ENCODE results near the gene FAM81A. TPM values are rescaled to one million over a fixed set of nuclear protein-coding genes. Genes with fewer than 3 reads are reported as not detected.

The FAM81A gene
- polyA plus RNA-seq, 4 donors = 1.1 to 7.1 (median 2.7) TPM; not detected in 1

DNA sequence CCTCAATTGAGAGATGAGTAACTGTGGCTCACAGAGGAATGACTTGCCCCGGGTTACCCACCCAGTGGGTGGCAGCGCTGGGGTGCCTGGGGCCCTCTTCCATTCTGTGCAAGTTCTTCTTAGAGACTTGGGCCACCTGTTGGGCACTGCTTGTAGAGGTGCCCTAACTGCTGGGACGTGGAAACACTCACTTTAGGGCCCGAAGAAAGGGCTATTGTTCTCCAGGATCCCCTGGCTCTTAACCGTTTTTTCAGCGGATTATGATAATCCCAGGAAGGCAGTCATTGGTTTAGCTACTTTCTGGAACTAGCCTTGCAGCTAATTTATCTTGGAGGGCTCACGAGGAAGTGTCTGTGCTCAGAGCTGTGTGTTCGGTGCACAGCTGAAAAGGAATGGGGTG is 107.6 kb downstream of the FAM81A start:
- Histone ChIP-seq H3K27me3 (ENCODE audit: control insufficient read depth in 3 of 3, insufficient read depth in 3 of 3, low read length in 3 of 3) (no peaks in the 10 kb centered on the region), H3K4me1 (ENCODE audit: control insufficient read depth in 3 of 3, insufficient read depth in 2 of 3, low read depth in 1 of 3, low read length in 2 of 3) (peaks cover 3 to 12% (median 7%) of the 10 kb centered on the region in 3 donors), H3K36me3 (ENCODE audit: control insufficient read depth in 3 of 3, insufficient read depth in 2 of 3, low read depth in 1 of 3, low read length in 3 of 3) (no peaks in the 10 kb centered on the region), H3K27ac (ENCODE audit: low read depth in 1 of 3, low read length in 2 of 3) (peak overlapping the region in 1 of 3 donors; percentile 51), H3K9me3 (ENCODE audit: control insufficient read depth in 2 of 2, insufficient read depth in 1 of 2, low read depth in 1 of 2, low read length in 1 of 2) (no peaks in the 10 kb centered on the region), H3K4me3 (ENCODE audit: low read depth in 1 of 3, low read length in 3 of 3) (no peak overlapping the region)
- FAIRE-seq (no peak), DNase-seq (no peak)
- WGBS, 3 donors = 23 to 57% (median 41%) methylated on average over 8 of the region's 8 CpGs

DNA sequence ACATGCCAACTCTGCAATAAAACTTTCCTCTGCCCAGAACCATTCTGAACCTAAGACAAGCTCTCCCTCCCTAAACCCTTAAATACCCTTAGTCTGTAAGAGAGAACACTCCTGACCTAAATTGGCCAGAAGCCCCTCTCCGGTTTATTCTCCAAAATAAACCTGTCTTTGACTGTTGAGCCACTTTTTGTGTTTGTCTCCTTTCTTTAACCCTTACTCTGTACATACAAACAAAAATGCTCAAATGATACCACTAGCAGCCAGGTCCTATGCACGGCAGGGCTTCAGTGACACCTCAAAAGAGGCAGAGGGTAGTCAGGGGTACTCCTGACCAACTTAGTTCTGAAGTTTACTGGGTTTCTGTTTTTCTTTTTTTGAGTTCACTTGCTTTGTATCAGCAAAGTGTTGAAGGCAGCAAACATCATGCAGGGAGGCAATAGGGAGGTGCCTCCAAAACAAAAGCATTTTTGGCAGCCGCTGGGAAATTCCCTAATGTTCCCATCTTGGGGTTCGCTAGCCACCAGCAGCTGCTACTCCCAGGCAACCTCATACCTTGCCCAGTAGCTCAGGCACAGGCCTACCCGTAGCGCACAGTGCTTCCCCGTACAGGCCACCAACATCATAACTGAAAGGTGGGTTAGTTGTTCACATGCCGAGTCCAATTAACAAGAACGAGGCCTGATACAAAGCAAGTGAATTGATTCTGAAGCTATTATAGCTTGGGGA is 110.7 kb downstream of the FAM81A start:
- Histone ChIP-seq H3K27me3 (ENCODE audit: control insufficient read depth in 3 of 3, insufficient read depth in 3 of 3, low read length in 3 of 3) (no peaks in the 10 kb centered on the region), H3K4me3 (ENCODE audit: low read depth in 1 of 3, low read length in 3 of 3) (no peak overlapping the region), H3K9me3 (ENCODE audit: control insufficient read depth in 2 of 2, insufficient read depth in 1 of 2, low read depth in 1 of 2, low read length in 1 of 2) (no peaks in the 10 kb centered on the region), H3K27ac (ENCODE audit: low read depth in 1 of 3, low read length in 2 of 3) (peak overlapping the region in 2 of 3 donors; percentile 53 to 82), H3K4me1 (ENCODE audit: control insufficient read depth in 3 of 3, insufficient read depth in 2 of 3, low read depth in 1 of 3, low read length in 2 of 3) (peaks cover 3 to 19% (median 7%) of the 10 kb centered on the region in 3 donors), H3K36me3 (ENCODE audit: control insufficient read depth in 3 of 3, insufficient read depth in 2 of 3, low read depth in 1 of 3, low read length in 3 of 3) (no peaks in the 10 kb centered on the region)
- DNase-seq (no peak), FAIRE-seq (no peak)
- 72 to 80% (median 72%) methylated on average over 9 of the region's 9 CpGs for WGBS, 3 donors

DNA sequence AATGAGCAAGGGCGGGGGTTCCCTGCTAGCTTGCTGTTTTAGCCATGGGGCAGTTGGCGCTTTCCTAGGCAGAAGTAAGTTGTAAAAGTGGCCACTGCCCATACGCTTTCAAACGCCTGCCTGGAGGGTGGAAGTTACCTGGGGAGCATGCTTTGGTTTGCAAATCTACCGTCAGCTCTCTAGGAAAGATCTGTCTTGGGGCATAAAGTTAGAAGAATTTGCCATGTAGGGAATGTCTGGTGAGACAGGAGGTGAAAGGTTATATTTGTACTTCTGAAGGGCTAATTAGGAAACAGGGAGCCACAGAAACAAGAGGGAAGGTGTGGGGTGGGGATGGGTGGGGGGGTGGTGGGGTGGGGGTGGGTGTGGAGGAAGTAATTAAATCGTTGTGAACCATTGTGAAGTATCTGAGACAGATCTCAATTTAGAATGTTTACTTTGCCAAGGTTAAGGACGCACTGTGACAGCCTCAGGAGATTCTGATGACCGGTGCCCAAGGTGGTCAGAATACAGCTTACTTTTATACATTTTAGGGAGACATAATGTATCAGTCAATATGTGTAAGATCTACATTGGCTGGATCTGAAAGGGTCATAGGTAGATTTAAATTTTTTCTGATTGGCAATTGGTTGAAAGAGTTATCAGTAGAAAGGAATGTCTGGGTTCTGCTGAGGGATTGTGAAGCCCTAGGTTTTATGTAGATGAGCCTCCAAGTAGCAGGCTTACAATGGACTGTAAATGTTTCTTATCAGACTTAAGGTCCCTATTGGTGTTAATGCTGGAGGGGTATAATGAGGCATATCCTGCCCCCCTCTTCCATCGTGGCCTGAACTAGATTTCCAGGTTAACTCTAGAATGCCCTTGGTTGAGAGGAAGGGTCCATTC is 111.6 kb downstream of the FAM81A start:
- peak; percentile 45 to 67 for DNase-seq
- Histone ChIP-seq H3K4me1 (ENCODE audit: control insufficient read depth in 3 of 3, insufficient read depth in 2 of 3, low read depth in 1 of 3, low read length in 2 of 3) (peaks cover 3 to 19% (median 3%) of the 10 kb centered on the region in 3 donors), H3K36me3 (ENCODE audit: control insufficient read depth in 3 of 3, insufficient read depth in 2 of 3, low read depth in 1 of 3, low read length in 3 of 3) (no peaks in the 10 kb centered on the region), H3K27ac (ENCODE audit: low read depth in 1 of 3, low read length in 2 of 3) (peak overlapping the region; percentile 37 to 82 (median 56)), H3K27me3 (ENCODE audit: control insufficient read depth in 3 of 3, insufficient read depth in 3 of 3, low read length in 3 of 3) (no peaks in the 10 kb centered on the region), H3K4me3 (ENCODE audit: low read depth in 1 of 3, low read length in 3 of 3) (no peak overlapping the region), H3K9me3 (ENCODE audit: control insufficient read depth in 2 of 2, insufficient read depth in 1 of 2, low read depth in 1 of 2, low read length in 1 of 2) (no peaks in the 10 kb centered on the region)
- no peak for FAIRE-seq
- WGBS, 3 donors = 36 to 55% (median 43%) methylated on average over 9 of the region's 9 CpGs

DNA sequence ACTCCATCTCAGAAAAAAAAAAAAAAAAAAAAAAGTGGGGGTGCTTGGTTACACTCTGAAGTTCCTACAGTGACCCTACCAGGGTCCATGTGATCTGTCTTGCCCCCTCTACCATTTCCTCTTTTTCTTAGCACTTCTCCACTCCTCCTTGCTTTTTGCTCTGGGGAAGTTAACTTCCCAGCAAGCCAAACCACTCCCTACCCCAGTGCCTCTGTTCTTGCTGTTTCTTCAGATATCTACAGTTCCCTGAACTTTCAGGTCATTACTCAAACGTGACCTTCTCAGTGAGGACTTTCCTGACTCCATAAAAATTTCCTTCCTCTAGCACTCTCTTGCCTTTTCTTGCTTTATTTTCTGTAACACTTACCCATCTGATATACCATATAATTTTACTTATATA is 112.5 kb downstream of the FAM81A start:
- no peaks in the 10 kb centered on the region for H3K9me3 ChIP-seq (ENCODE audit: control insufficient read depth in 2 of 2, insufficient read depth in 1 of 2, low read depth in 1 of 2, low read length in 1 of 2)
- H3K36me3 ChIP-seq (ENCODE audit: control insufficient read depth in 3 of 3, insufficient read depth in 2 of 3, low read depth in 1 of 3, low read length in 3 of 3) = no peaks in the 10 kb centered on the region
- H3K4me3 ChIP-seq (ENCODE audit: low read depth in 1 of 3, low read length in 3 of 3) = no peak overlapping the region
- FAIRE-seq = no peak
- peaks cover 3 to 19% (median 5%) of the 10 kb centered on the region in 3 donors for H3K4me1 ChIP-seq (ENCODE audit: control insufficient read depth in 3 of 3, insufficient read depth in 2 of 3, low read depth in 1 of 3, low read length in 2 of 3)
- peak overlapping the region in 1 of 3 donors; percentile 27 for H3K27ac ChIP-seq (ENCODE audit: low read depth in 1 of 3, low read length in 2 of 3)
- no peaks in the 10 kb centered on the region for H3K27me3 ChIP-seq (ENCODE audit: control insufficient read depth in 3 of 3, insufficient read depth in 3 of 3, low read length in 3 of 3)
- 0 to 22% (median 7%) methylated on average over 1 of the region's 1 CpG for WGBS, 3 donors
- peak; percentile 54 to 59 for DNase-seq

DNA sequence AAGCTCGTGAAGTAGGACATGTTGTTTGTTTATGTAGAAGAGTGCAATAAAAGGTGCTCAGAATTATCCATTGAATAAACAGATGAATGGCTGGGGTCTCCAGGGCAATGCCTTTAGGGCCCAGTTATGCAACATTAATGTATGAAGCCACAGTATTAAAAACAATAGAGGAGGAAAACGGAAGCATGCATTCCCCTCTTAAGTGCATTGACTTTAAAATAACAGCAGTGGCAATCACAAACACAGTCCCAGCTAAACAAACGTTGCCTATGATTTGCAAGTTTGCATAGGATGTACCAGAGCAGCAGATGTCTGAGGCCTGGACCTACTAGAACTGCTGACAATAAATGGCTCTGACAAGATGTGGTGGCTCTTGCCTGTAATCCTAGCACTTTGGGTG is 113.0 kb downstream of the FAM81A start:
- DNase-seq (no peak), FAIRE-seq (no peak)
- H3K36me3 ChIP-seq (ENCODE audit: control insufficient read depth in 3 of 3, insufficient read depth in 2 of 3, low read depth in 1 of 3, low read length in 3 of 3) = no peaks in the 10 kb centered on the region
- WGBS, 3 donors = 36 to 49% (median 38%) methylated on average over 3 of the region's 3 CpGs
- no peak overlapping the region for H3K4me3 ChIP-seq (ENCODE audit: low read depth in 1 of 3, low read length in 3 of 3)
- H3K27me3 ChIP-seq (ENCODE audit: control insufficient read depth in 3 of 3, insufficient read depth in 3 of 3, low read length in 3 of 3) = no peaks in the 10 kb centered on the region
- peaks cover 3 to 22% (median 6%) of the 10 kb centered on the region in 3 donors for H3K4me1 ChIP-seq (ENCODE audit: control insufficient read depth in 3 of 3, insufficient read depth in 2 of 3, low read depth in 1 of 3, low read length in 2 of 3)
- H3K27ac ChIP-seq (ENCODE audit: low read depth in 1 of 3, low read length in 2 of 3) = no peak overlapping the region
- no peaks in the 10 kb centered on the region for H3K9me3 ChIP-seq (ENCODE audit: control insufficient read depth in 2 of 2, insufficient read depth in 1 of 2, low read depth in 1 of 2, low read length in 1 of 2)

DNA sequence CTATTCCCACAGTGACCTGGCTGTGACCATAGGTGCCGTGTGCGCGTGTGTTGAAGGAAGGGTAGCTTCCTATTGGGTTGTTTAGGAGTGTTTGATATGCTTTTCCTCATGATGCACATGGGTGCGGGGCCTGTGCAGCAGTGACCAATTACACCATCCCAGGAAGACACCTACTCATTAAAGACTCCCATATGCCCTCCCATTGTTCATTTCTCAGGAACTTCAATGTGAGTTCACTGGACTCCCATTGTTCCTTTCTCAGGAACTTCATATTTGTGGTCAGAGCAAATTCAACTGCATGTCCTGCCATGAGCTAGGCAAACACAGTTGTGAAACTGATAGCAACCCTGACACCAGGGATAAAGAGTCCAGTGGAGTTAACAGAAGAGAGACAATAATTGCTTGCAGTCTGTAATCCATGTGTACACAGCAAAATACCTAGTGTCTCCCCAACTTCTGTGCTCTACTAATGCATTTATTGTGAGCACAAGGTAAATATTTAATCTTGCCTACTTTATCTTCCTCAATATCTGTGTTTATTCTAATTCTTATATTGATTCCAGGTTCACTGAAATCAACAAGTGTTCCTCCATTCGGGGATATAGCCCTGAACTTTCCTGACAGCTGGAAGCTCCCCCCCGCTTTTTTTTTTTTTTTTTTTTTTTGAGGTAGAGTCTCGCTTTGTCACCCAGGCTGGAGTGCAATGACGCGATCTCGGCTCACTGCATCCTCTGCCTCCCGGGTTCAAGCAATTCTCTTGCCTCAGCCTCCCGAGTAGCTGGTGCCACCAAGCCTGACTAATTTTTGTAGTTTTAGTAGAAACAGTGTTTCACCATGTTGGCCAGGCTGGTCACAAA is 116.1 kb downstream of the FAM81A start:
- WGBS, 3 donors = 82 to 86% (median 86%) methylated on average over 12 of the region's 12 CpGs
- FAIRE-seq (no peak), DNase-seq (peak; percentile 62 to 72)
- Histone ChIP-seq H3K4me3 (ENCODE audit: low read depth in 1 of 3, low read length in 3 of 3) (no peak overlapping the region), H3K9me3 (ENCODE audit: control insufficient read depth in 2 of 2, insufficient read depth in 1 of 2, low read depth in 1 of 2, low read length in 1 of 2) (no peaks in the 10 kb centered on the region), H3K27me3 (ENCODE audit: control insufficient read depth in 3 of 3, insufficient read depth in 3 of 3, low read length in 3 of 3) (no peaks in the 10 kb centered on the region), H3K4me1 (ENCODE audit: control insufficient read depth in 3 of 3, insufficient read depth in 2 of 3, low read depth in 1 of 3, low read length in 2 of 3) (peaks cover 0 to 24% (median 11%) of the 10 kb centered on the region in 3 donors), H3K36me3 (ENCODE audit: control insufficient read depth in 3 of 3, insufficient read depth in 2 of 3, low read depth in 1 of 3, low read length in 3 of 3) (no peaks in the 10 kb centered on the region), H3K27ac (ENCODE audit: low read depth in 1 of 3, low read length in 2 of 3) (peak overlapping the region; percentile 48 to 91 (median 58))

DNA sequence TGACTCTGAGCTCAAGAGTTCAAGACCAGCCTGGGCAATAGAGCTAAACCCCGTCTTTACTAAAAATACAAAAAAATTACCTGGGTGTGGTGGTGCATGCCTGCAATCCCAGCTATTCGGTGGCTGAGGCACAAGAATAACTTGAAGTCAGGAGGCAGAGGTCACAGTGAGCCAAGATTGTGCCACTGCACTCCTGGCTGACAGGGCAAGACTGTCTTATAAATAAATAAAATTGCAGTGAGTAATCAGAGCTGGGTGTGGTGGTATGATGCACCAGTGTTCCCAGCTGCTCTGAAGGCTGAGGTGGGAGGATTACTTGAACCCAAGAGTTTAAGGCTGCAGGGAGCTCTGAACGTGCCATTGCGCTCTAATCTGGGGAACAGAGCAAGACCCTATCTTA is 117.7 kb downstream of the FAM81A start:
- WGBS, 3 donors = 37 to 68% (median 53%) methylated on average over 4 of the region's 4 CpGs

DNA sequence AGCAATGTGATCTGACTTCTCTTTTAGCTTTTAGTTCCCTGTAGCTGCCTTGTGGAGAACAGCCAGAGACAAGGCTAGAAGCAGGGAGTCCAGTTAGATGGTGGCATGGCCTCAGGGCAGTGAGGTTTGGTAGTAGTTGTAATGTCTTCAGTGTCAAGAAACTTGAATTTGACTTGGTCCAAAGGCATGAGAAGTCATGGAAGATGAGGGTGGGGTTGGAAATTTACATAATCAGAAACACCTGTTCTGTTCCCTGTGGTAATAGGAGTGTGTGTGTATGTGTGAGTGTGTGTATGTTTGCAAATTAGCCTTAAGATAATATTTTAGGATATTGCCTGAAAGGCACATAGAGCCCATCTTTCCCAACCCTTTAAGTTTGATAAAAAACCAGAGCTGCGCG is 118.4 kb downstream of the FAM81A start:
- DNase-seq = peak in 1 of 2 donors; percentile 29
- Histone ChIP-seq H3K36me3 (ENCODE audit: control insufficient read depth in 3 of 3, insufficient read depth in 2 of 3, low read depth in 1 of 3, low read length in 3 of 3) (no peaks in the 10 kb centered on the region), H3K9me3 (ENCODE audit: control insufficient read depth in 2 of 2, insufficient read depth in 1 of 2, low read depth in 1 of 2, low read length in 1 of 2) (no peaks in the 10 kb centered on the region), H3K4me3 (ENCODE audit: low read depth in 1 of 3, low read length in 3 of 3) (no peak overlapping the region), H3K27ac (ENCODE audit: low read depth in 1 of 3, low read length in 2 of 3) (peak overlapping the region in 2 of 3 donors; percentile 91 to 93), H3K27me3 (ENCODE audit: control insufficient read depth in 3 of 3, insufficient read depth in 3 of 3, low read length in 3 of 3) (no peaks in the 10 kb centered on the region), H3K4me1 (ENCODE audit: control insufficient read depth in 3 of 3, insufficient read depth in 2 of 3, low read depth in 1 of 3, low read length in 2 of 3) (peaks cover 0 to 12% (median 9%) of the 10 kb centered on the region in 3 donors)
- WGBS, 3 donors = 52 to 92% (median 82%) methylated on average over 2 of the region's 2 CpGs
- no peak for FAIRE-seq

More for the DNA sequence above, 117.7 kb downstream of the FAM81A start:
- H3K36me3 ChIP-seq (ENCODE audit: control insufficient read depth in 3 of 3, insufficient read depth in 2 of 3, low read depth in 1 of 3, low read length in 3 of 3) = no peaks in the 10 kb centered on the region
- peak overlapping the region in 2 of 3 donors; percentile 91 to 93 for H3K27ac ChIP-seq (ENCODE audit: low read depth in 1 of 3, low read length in 2 of 3)
- FAIRE-seq = no peak
- no peak overlapping the region for H3K4me3 ChIP-seq (ENCODE audit: low read depth in 1 of 3, low read length in 3 of 3)
- no peaks in the 10 kb centered on the region for H3K27me3 ChIP-seq (ENCODE audit: control insufficient read depth in 3 of 3, insufficient read depth in 3 of 3, low read length in 3 of 3)
- H3K9me3 ChIP-seq (ENCODE audit: control insufficient read depth in 2 of 2, insufficient read depth in 1 of 2, low read depth in 1 of 2, low read length in 1 of 2) = no peaks in the 10 kb centered on the region
- peak in 1 of 2 donors; percentile 92 for DNase-seq
- peaks cover 0 to 18% (median 9%) of the 10 kb centered on the region in 3 donors for H3K4me1 ChIP-seq (ENCODE audit: control insufficient read depth in 3 of 3, insufficient read depth in 2 of 3, low read depth in 1 of 3, low read length in 2 of 3)

All from small intestine (tissue), 7 donors.